CD4-positive, alpha-beta T cell treated with Interleukin-12 subunit alpha and Interleukin-12 subunit beta, for 1 hour (primary cell): ENCODE data around the gene HNRNPCL2.
"Not testable (repeated sequence)": the region's sequence is repeated elsewhere in the genome, so short reads cannot be mapped to it uniquely, and the experiment has no call there.

Source experiments
- DNase-seq: peaks from one replicate; pipeline ENCODE4 v3.0.0-alpha.2; 2020

HNRNPCL2 gene

GRCh38 chr1:13116754-13117153, at the start of gene HNRNPCL2:
HNRNPCL2 (minus strand) TSS chr1:13116854; CDS start chr1:13116400, 454 bp downstream.
- not testable (repeated sequence) for DNase-seq

GRCh38 chr1:13165531-13165930, 48.9 kb upstream of the HNRNPCL2 start, which contains the start of gene HNRNPCL4:
HNRNPCL4 (minus strand) TSS chr1:13165631; CDS start chr1:13165467, 164 bp downstream.
- DNase-seq, result not testable (repeated sequence)

- DNase-seq, result not testable (repeated sequence)
These were observed 39.3 kb upstream of the HNRNPCL2 start, which contains the start of gene PRAMEF26 for GRCh38 chr1:13155909-13156308. PRAMEF26 (minus strand) TSS chr1:13156009; CDS start chr1:13153095, 2,914 bp downstream.

- DNase-seq, result not testable (repeated sequence)
These were observed 46.2 kb downstream of the HNRNPCL2 start, which contains the start of gene PRAMEF25 for GRCh38 chr1:13070474-13070873. PRAMEF25 (plus strand) TSS chr1:13070774; CDS start chr1:13073694, 2,920 bp downstream.
